ENCODE data around the gene SERPINA5.

Gene SERPINA5

DNA sequence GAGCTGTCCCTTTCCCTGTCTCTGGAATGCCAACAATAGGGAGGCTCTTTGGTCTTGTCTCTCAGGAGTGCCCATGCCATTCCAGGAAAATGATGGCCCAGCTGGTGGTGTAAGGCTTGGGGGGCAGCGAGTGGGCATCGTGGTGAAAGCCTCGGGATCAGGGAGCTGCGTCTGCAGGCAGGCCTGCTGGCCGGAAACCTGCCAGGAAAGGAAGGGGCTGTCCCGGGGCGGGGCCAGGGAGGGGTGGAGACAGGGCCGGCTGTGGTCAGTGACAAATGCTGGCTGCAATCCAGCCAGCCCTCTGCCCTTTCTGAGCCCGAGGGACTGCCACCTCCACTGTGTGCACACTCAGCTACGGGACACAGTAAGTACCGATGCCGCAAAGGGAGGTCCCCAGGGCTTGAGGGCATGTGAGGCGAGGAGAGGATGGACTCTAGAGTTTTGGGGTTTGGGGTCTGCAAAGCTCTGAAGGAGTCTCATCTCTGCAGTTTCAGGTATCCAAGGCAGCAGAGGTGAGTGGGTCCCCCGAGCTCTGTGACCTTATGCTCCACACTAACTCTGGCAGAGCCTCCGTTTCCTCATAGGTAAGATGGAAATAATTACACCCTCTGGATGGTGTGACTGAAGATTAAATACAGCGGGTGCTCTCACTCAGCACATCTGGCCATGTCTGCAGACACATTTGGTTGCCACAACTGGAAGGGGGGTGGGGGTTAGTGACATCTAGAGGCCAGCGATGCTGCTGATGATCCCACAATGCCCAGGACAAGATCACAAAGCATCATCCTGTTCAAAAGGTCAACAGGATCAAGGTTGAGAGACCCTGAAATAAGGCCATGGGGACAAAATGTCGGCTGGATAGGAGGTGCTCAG lies at the start of gene SERPINA5:
Gene SERPINA5, plus strand, starts transcription at position 300 of the 873 bp plus-strand sequence. CDS start 5,937 bp downstream, outside the sequence.
- no peak for ATAC-seq

GRCh38 chr14:94532447-94532846 lies 48.8 kb upstream of the SERPINA5 start:
- ATAC-seq: no peak

GRCh38 chr14:94535506-94535905 lies 45.7 kb upstream of the SERPINA5 start:
- no peak for ATAC-seq

- ATAC-seq: no peak
Observed at GRCh38 chr14:94536836-94537235, 44.4 kb upstream of the SERPINA5 start.

DNA sequence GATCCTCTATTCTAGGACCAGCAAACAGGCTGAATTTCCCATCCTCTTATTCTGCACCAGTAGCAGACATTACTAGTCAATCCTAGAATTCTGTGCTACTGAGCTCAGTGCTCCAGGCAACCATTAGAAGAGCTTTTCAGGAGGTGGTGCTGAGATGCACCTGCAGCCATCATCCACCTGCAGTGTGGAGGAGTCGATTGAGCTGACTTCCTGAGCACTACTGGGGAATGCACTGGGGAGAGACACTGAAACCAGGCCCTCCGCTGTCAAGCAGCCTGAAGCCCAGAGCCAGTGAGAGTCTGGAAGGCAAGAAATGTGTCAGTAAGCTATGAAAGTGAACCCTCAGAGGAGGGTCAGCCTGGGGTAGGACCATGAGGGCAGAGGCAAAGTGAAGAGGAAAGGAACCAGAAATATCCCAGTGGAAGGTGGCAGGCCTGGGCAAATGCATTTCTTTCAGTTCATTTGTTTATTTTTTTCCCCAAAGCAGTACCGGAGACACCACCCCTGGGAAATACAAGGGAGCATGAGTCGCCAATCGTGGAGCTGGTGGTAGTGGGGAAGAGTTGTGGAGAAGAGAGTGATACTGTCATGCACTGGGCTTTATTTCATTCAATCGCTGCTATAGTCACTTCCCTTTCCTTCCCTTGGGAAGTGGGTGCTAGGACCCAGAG lies 43.0 kb upstream of the SERPINA5 start:
- no peak for ATAC-seq

- no peak for ATAC-seq
Observed at GRCh38 chr14:94539181-94539580, 42.0 kb upstream of the SERPINA5 start.

DNA sequence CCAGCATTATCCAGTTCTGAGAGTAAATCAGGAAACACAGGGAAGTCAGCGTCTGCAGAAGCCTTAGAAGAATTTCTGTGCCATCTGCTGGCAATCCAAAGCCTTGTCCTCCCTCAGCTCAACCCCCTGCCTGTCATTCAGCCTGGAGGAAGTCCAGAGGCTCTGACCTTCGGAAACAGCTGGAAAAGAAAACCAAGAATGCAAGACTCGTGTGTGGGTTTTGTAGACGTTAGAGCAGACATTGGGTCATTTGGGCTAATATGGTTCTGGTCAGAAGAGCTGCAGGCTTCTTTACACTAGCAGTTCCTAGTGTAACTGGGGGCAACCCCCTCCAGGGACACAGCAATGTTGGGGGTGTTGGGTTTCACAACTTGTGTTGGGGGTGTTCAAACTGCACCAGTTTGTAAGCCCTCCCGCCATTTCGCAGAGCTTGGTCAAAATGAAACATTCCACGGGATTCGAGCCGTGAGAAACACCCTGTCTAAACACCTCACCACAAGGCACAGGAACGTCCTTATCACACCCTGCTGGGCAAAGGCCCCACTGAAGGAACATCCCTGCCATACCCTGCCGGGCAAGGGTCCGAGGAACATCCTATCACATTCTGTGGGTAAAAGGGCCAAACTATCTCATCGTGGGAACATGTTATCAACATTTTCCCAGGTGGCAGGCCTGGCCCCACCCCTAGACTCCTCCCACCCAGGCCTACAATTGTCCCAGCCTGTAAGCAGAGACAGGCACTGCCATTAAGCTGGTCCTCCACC lies 41.0 kb upstream of the SERPINA5 start:
- ATAC-seq: no peak

DNA sequence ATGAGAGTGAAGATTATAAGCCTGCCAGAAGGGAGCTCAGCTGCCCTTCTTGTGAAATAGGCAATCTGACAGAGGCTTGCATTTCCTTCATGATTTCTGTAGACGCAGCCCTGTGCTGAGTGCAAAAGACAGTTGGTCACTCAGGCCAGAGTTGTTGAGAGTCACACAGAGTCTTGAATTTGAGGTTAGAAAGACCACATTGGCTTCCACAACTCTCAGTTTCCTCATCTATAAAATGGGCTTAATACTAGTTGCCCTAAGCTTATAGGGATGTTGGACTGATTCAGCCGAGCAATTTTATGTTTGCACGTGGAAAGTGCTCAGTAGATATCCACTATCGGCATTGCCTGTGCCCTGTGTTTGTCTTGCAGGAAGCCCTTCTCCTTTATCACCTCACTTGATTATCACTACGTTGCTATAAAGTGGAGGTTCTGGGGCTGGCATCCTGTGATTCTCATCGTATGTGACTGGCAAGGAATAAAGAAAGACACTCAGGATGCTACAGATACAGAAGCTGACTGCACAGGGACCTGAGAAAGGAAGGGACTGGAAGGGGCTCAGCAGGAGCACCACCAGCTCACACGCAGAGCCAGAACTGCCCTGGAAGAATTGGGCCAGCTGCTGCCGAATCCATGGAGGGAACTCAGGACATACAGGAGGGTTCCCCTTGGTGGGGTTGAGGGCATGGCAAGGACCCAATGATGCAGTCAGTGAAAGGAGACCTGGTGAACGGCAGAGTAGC lies 39.8 kb upstream of the SERPINA5 start:
- ATAC-seq: no peak

DNA sequence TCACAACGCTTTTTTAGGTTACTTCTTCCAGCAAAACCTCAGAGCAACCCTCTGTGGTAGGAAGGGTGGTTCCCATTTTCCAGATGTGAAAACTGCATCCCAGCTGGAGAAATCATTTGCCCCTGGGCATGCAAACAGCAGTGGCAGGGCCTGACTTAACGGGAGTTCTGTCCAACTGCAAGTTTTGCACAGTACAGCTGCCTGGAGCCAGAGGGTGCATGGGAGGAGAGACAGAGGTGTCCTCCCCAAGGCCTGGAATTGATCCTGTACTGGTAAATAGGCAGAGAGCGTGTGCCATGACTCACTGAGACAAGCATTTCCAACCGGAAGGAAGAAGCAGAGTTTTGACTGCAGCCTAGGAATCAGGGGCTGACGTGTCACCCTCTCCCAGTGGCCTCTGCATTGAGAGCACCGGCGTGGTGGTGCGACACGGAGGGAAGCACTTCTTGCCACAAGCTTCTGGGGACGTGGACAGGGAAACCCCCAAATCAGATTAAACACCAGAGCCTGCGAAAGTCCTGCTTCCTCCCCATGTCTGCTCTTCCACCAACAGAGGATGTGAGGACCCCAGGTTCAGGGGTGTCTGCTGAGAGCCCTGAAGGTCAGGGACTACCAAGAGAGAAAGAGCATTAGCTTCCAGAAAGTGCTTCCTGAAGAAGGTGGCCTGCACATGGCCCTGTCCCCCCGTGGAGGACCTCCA lies 39.0 kb upstream of the SERPINA5 start:
- no peak for ATAC-seq

- ATAC-seq: no peak
Observed at GRCh38 chr14:94542811-94543440, 38.3 kb upstream of the SERPINA5 start.

DNA sequence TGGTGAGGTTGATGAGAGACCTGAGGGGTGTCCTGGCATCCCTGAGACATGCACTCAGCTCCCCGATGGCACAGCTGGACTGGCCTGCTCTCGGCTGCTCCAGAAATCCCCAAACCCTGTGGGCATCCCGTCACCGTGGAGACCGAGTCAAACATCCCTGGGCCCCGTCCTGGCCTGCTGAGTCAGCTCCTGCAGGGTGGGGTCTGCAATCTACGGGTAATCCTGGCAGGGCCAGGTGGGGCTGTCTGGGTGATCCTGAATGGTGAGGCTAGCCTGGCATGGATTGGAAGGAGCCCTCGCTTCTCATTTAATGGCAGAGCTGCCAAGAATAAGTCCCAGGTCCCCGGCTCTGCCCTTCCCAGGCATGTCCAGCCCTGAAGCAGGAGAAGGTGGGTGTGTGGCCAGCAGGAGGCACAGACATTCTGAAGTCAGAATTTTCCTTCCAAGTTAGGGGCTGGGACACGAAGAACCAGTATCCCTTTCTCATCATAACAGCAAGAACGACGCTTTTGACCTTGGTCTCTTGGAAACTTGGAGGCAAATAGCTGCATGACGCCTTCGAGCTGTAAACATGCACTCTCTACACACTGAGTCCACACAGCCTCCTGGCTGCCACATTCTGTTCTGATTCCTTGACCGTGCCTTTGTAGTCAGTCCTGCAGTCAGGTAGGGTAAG lies 37.6 kb upstream of the SERPINA5 start:
- ATAC-seq: no peak

DNA sequence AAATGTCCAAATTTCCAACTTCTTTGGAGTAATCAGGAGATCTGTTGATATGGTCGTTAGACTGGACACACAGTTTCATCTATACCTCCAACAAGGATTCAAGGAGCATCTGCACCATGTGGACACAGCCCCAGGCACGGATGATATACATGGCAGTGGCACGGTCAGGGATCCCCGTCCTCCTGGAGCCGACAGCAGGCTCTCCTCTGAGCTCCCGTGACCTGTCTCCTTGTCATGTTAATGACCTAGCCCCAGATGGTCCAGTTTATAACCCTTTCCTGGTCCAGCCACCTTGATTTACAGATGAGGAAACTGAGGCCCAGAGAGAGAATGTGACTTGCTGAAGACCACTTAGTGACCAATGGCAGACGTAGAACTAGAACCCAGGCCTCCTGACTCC lies 36.5 kb upstream of the SERPINA5 start:
- ATAC-seq: no peak

DNA sequence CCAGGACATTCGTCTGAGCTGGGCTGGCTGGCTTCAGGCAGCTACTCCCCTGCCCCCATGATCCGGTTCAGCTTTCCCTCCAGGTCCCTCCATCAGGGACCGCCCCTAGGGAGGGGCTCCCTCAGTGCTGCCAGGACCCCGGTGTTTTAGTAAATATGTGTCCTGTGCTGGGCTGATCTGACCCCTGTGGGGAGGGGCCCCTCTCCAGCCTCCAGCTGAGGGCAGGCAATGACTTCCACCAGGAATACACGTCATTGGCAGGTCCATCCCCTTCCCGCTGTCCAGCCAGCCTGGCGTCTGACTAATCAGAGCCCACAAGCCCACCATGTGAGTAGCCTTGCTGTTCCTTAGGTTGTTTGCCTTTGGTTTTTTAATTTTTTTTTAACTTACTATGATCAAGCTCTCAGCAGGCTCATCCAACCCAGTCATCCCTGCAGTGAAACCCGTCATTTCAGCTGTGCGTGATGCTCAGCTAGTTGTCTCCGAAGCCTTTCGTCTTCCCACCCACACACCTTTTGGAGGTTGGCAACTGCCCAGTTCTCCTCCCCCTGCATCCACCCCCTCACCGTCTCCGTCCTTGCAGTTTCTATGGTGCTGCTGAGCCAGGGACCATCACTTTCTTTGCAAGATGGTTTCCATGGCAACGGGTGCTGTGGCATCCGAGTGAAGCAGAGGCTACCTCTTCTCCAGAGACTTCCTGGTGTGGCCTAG lies 35.9 kb upstream of the SERPINA5 start:
- ATAC-seq: no peak

- ATAC-seq: no peak
Observed at GRCh38 chr14:94547151-94547680, 34.0 kb upstream of the SERPINA5 start.

DNA sequence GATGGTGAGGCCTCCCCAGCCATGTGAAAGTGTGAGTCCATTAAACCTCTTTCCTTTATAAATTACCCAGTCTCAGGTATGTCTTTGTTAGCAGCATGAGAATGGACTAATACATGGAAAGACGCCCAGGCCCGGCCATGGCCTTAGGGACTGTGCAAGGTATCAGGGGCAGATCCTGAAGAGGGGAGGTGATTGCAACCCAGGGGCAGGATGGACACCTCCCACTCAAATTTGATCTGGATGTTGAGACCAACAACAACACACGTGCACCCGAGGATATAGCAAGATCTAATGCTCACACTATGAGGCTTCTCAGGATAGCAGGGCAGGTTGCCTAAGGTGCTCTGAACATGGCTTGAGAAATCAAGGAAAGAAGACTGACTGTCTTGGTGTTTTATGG lies 33.5 kb upstream of the SERPINA5 start:
- no peak for ATAC-seq

DNA sequence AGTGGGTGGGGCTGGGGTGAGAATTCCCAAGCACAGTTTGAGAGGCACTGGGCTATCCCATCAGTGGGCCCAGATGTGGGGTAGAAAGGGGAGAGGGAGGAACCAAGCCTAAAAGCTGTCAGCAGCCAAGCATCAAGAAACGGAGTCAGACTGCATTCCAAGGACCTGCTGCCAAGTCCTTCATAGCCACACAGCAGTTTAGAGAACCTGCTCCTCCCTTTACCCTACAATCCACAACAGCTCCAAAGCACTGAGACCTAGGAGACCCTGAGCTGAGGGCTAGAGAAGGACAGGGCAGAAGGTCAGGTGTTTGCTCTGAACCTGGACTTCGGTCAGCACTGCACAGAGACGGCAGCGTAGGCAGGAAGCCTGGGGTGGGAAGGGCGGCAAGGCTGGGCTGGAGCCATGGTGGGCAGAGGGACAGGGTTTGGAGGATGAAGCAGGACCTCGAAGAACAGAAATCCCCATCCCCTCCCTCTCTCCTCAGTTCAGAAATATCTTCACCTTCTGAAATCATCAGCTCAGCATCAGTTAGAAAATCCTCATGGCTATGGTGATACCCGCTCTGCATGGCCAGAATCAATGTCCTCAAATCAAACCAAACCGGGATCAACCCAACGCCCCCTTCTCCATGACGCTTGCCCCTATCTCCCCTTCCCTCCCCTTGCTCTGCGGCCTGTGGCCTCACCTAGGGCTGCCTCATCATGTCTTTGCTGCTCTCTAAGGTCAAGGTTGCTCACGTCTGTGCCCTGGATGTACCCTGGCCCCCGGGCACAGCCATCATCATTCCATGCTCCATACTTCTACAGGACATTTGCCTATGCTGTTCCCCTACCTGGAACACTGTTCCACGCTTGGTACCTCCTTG lies 32.9 kb upstream of the SERPINA5 start:
- ATAC-seq: no peak

- ATAC-seq: no peak
Observed at GRCh38 chr14:94548999-94549985, 31.9 kb upstream of the SERPINA5 start.

GRCh38 chr14:94550041-94550440 lies 31.2 kb upstream of the SERPINA5 start:
- ATAC-seq: no peak

All from activated CD4-positive, CD25-positive, alpha-beta regulatory T cell treated with anti-CD3 and anti-CD28 coated beads, Interleukin-2, amount 50 U/mL, for 24 hours (primary cell).